ENCODE measurements around the gene GPR180.

DNA sequence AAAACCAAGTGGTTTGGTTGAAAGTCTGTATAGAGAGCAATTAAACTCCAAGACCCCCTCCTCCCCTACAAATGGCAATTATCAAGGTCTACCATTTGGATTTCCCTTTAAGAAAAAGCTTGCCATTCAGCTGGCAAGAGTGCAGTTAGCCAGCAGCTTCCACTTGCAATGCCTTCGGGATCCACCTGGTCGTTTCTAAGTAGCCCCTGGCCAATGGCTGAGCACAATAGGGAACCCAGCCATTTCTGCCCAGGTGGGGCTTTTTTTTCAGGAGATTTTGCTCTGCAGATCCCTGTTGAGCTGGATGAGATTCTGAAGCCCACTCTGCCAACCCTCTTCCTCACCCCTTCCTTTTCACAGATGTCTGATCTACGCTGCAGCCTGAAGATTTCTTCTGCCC is 32.0 kb upstream of the GPR180 start:
- no peak for TF ChIP-seq CTCF (IDR thresholded peaks at IDR 0.05)
- no peak for TF ChIP-seq POLR2AphosphoS5 (IDR thresholded peaks at IDR 0.05)
- TF ChIP-seq POLR2A (IDR thresholded peaks at IDR 0.05), result no peak

Data from transverse colon (tissue), 4 donors.